Fibroblast of pulmonary artery (primary cell): ENCODE results near the gene EPHA3.

ENCODE experiments used
- DNase-seq: peaks from one replicate; pipeline ENCODE4 v3.0.0-alpha.2; 2010; ENCODE audit warnings: low read depth
- H3K4me3 ChIP-seq: replicated peaks from 2 replicates; pipeline ENCODE4 v1.5.1; 2011; ENCODE audit warnings: low read depth, mild to moderate bottlenecking, control low read depth, low read length, moderate library complexity
- TF ChIP-seq, protein P1 (sequence below): IDR thresholded peaks from 2 replicates; pipeline ENCODE4 v1.5.1; 2011; ENCODE audit warnings: mild to moderate bottlenecking, control low read depth, low read length, inconsistent platforms; ENCODE audit errors: missing control alignments

EPHA3 gene

DNA sequence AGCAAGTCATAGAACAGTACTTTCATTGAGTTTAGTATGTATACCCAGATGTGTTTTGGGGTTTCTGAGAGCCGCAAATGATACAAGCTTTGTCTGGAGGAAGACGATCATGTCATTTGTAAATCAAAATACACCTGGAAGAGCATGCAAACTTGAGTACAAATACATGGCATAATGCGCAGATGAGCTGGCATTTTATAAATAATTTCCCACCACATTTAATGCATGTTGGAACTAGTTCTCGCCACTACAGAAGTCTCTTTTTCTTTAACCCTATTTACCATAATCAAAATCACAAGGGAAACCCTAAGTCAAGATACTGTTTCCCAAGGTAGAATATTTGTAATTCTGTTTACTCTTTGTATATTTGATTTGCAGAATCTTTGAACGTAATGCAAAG lies 318.6 kb downstream of the EPHA3 start:
- no peak for DNase-seq
- TF ChIP-seq, protein P1, sequence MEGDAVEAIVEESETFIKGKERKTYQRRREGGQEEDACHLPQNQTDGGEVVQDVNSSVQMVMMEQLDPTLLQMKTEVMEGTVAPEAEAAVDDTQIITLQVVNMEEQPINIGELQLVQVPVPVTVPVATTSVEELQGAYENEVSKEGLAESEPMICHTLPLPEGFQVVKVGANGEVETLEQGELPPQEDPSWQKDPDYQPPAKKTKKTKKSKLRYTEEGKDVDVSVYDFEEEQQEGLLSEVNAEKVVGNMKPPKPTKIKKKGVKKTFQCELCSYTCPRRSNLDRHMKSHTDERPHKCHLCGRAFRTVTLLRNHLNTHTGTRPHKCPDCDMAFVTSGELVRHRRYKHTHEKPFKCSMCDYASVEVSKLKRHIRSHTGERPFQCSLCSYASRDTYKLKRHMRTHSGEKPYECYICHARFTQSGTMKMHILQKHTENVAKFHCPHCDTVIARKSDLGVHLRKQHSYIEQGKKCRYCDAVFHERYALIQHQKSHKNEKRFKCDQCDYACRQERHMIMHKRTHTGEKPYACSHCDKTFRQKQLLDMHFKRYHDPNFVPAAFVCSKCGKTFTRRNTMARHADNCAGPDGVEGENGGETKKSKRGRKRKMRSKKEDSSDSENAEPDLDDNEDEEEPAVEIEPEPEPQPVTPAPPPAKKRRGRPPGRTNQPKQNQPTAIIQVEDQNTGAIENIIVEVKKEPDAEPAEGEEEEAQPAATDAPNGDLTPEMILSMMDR = no peak
- H3K4me3 ChIP-seq = no peak overlapping the region

DNA sequence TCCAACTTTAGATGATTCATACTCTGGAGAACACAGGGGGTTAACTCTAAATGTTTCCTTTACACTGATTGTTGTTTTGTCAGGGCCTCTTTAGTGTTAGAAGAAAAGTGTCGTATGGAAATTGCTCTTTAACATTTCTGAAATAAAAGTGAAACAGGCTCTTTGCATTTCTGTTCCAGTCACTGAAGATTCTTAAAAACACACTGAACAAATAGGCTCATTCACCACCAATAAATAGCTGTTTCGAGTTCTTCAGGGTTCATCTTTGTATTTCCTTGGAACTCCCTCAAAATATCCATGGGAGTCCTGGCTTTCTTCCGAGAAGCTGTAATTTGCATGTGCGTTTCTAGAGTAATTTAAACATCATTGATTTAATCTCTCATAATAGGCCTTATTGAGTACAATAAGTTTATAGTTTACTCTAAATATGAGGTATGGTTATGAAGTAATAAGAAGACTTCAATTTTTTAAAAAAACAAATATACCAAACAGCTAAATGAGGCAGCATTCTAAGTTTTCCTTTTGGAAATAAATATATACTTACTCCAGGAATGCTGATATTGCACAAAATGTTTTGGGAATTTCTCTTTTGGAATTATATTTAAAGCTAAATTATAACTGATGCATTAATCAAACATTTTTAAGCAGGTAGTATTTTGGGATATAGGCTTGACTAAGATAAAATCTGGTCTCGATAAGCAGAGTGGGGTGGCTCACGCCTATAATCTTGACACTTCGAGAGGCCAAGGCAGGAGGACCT lies 327.4 kb downstream of the EPHA3 start:
- H3K4me3 ChIP-seq = no peak overlapping the region
- no peak for DNase-seq
- TF ChIP-seq, protein P1 = no peak

DNA sequence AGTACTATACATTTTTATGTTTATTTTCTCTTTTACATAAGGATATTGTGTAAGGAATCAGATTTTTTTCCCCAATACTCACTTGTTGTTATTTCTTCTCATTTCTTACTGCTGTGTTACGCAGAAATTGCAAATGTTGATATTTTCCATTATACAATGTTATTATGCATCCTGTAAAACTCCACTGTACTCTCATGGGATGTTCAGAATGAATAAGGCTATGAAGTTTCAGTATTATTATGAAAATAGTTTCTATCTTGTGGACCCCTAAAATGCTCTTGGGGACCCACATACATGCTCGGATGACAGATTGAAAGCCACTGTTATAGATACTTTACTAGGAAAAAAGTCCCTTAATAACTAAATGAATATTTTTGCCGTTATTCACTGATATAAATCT lies 329.4 kb downstream of the EPHA3 start:
- TF ChIP-seq, protein P1 = no peak
- no peak for DNase-seq
- H3K4me3 ChIP-seq = no peak overlapping the region

DNA sequence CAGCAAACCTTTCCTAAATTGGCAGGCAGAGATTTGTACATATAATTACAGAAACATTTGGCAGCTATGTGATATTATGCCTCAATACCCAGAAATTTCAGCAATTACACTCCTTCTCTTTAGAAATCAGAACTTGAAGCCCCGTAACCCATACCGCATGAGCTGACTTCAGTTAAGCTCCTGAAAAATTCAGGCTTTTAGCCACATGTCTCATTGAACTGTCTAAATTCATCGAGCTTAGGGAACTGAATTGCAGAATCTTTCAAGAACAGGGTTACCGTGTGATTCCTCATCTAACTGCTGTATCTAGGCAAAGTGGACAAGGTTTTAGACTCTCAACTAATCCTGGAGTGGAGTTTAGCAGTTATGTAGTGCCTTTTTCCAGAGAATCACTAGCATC lies 333.0 kb downstream of the EPHA3 start:
- H3K4me3 ChIP-seq = no peak overlapping the region
- no peak for DNase-seq
- TF ChIP-seq, protein P1 = no peak

DNA sequence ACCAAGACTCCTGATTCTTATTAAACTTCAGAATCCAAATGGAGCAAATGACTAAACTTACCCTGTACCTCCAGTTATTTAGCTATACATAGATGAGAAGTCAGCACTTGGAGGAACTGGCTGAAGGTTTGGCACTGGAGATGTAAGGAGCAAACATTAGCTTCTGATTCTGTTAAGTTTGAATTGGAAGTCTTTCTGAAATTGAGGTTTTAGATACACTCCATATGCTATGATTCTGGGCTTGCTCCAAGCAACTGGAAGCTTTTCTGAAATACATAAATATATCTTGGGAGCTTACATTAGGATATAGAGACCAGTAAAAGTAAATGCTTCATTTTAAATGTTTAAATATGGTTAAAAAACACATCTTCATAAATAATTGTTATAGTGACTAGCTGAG lies 333.7 kb downstream of the EPHA3 start:
- DNase-seq = no peak
- H3K4me3 ChIP-seq = no peak overlapping the region
- TF ChIP-seq, protein P1 = no peak

DNA sequence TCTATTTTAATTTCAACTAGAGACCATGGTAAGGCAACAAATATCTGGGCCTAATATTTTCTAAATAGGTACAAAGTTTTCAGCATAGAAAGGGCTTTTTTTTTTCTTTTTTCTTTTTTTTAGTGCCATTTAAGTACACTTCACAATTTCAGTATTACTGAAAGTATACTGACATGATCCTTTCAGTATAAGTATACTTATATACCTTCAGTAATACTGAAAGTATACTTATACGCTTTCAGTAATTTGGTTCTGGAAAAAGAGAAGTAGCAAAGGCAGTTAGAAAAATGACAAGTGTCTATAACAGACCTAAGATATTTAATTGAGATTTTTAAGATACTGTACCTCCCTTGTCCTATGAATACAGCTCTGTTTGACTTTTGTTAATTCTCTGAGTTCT lies 339.2 kb downstream of the EPHA3 start:
- H3K4me3 ChIP-seq = no peak overlapping the region
- TF ChIP-seq, protein P1 = no peak
- no peak for DNase-seq

DNA sequence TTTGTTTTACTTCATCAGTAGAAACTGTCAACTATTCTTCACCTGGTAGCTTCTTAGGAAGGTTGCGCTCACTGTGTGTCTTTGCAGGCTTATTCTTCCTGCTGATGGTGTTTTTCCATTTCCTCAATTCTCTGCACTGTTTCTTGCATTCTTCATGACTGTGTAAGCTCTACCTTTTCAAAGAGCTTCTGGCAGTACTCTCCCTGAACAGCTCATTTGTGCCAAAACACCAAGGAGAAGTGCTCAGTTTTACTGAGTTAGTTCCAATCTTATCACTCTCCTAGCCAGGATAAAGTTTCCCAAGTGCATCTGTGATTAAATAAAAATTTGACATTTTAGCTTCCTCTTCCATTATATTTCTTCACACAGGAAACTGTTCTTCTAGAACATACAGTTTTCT lies 339.8 kb downstream of the EPHA3 start:
- peak; percentile 10 for DNase-seq
- H3K4me3 ChIP-seq = no peak overlapping the region
- TF ChIP-seq, protein P1 = no peak
